Measurements from ENCODE around the gene SEC16A. TPM values are rescaled to one million over a fixed set of nuclear protein-coding genes. Genes with fewer than 3 reads are reported as not detected.
"Not testable (repeated sequence)": the region's sequence is repeated elsewhere in the genome, so short reads cannot be mapped to it uniquely, and the experiment has no call there.

The SEC16A gene
- total RNA-seq, 5 donors from 2014 or later (not counting 1 experiment from before 2014, with no cell fraction given): 76.3 to 99.0 (median 92.4) TPM

- Histone ChIP-seq H3K36me3 (ENCODE audit: control insufficient read depth in 2 of 2, extremely low read depth in 1 of 2, insufficient read depth in 1 of 2, low read length in 1 of 2) (peaks cover 11 to 51% of the 10 kb centered on the region in 2 donors), H3K4me3 (ENCODE audit: control insufficient read depth in 1 of 2, extremely low read depth in 1 of 2, low read length in 1 of 2) (peak overlapping the region; percentile 74 to 83), H3K27ac (ENCODE audit: low read length) (peak overlapping the region; percentile 45), H3K4me1 (ENCODE audit: control insufficient read depth in 1 of 2, extremely low read depth in 1 of 2, insufficient read depth in 2 of 2, low read length in 2 of 2) (peaks cover 11 to 54% of the 10 kb centered on the region in 2 experiments), H3K27me3 (replicated peaks in 1 of 2; ENCODE audit: control insufficient read depth in 2 of 2, extremely low read depth in 1 of 2, insufficient read depth in 2 of 2, low read length in 1 of 2) (no peaks in the 10 kb centered on the region), H3K9me3 (no peaks in the 10 kb centered on the region)
- Mint-ChIP-seq H3K27ac (peak overlapping the region; percentile 87 to 89), H3K4me1 (peaks cover 41 to 54% (median 52%) of the 10 kb centered on the region in 3 donors), H3K36me3 (peaks cover 27% of the 10 kb centered on the region), H3K27me3 (no peaks in the 10 kb centered on the region), H3K9me3 (no peaks in the 10 kb centered on the region), H3K4me3 (peak overlapping the region; percentile 87 to 90 (median 89))
- peak in 11 of 35 experiments; percentile 16 to 52 (median 26) for DNase-seq
- ChIA-PET POLR2A (interaction anchor here in 1 of 2 donors (0.6 to 0.7 kb wide), 2 partner anchors 68 to 462 kb away, joined by 3 to 6 read pairs; no protein-coding TSS in a partner anchor), CTCF (interaction anchor here in 1 of 2 donors (1.2 kb wide), 1 partner anchor 9 kb away, joined by 5 read pairs; the partner anchor contains the start of gene SNAPC4)
- 6% methylated on average over 68 of the region's 71 CpGs for WGBS (ENCODE audit: insufficient coverage)
- ATAC-seq (replicated peaks in 1 of 4): peak; percentile 32 to 54 (median 48)
Measured at GRCh38 chr9:136409557-136410455, 73.0 kb downstream of the SEC16A start.

- H3K4me1 Mint-ChIP-seq: peaks cover 58 to 70% (median 63%) of the 10 kb centered on the region in 3 donors
- no peaks in the 10 kb centered on the region for H3K27me3 Mint-ChIP-seq
- H3K27me3 ChIP-seq (replicated peaks in 1 of 2; ENCODE audit: control insufficient read depth in 2 of 2, extremely low read depth in 1 of 2, insufficient read depth in 2 of 2, low read length in 1 of 2): no peaks in the 10 kb centered on the region
- peak overlapping the region in 2 of 3 donors; percentile 21 to 48 for H3K4me3 Mint-ChIP-seq
- peaks cover 11 to 35% of the 10 kb centered on the region in 2 donors for H3K36me3 ChIP-seq (ENCODE audit: control insufficient read depth in 2 of 2, extremely low read depth in 1 of 2, insufficient read depth in 1 of 2, low read length in 1 of 2)
- no peak for ATAC-seq (replicated peaks in 1 of 4)
- no peak overlapping the region for H3K27ac Mint-ChIP-seq
- H3K27ac ChIP-seq (ENCODE audit: low read length): no peak overlapping the region
- ChIA-PET POLR2A (interaction anchor here in 1 of 2 donors (0.5 kb wide), 1 partner anchor 145 kb away, joined by 3 read pairs; no protein-coding TSS in a partner anchor), CTCF (no interaction called here)
- H3K9me3 ChIP-seq: no peaks in the 10 kb centered on the region
- peaks cover 20 to 73% of the 10 kb centered on the region in 2 experiments for H3K4me1 ChIP-seq (ENCODE audit: control insufficient read depth in 1 of 2, extremely low read depth in 1 of 2, insufficient read depth in 2 of 2, low read length in 2 of 2)
- no peak for DNase-seq
- no CpG with 5 or more reads among the region's 7 CpGs for WGBS (ENCODE audit: insufficient coverage)
- H3K4me3 ChIP-seq (ENCODE audit: control insufficient read depth in 1 of 2, extremely low read depth in 1 of 2, low read length in 1 of 2): no peak overlapping the region
- peaks cover 18% of the 10 kb centered on the region for H3K36me3 Mint-ChIP-seq
- no peaks in the 10 kb centered on the region for H3K9me3 Mint-ChIP-seq
Measured at GRCh38 chr9:136407911-136408310, 74.9 kb downstream of the SEC16A start.

- H3K27me3 ChIP-seq (replicated peaks in 1 of 2; ENCODE audit: control insufficient read depth in 2 of 2, extremely low read depth in 1 of 2, insufficient read depth in 2 of 2, low read length in 1 of 2); ATAC-seq (replicated peaks in 1 of 4); H3K9me3 ChIP-seq; H3K27ac ChIP-seq (ENCODE audit: low read length); POLR2A ChIA-PET; DNase-seq; H3K27me3 Mint-ChIP-seq; H3K9me3 Mint-ChIP-seq; CTCF ChIA-PET; H3K4me3 ChIP-seq (ENCODE audit: control insufficient read depth in 1 of 2, extremely low read depth in 1 of 2, low read length in 1 of 2): not testable (repeated sequence)
- Mint-ChIP-seq H3K36me3 (peaks cover 16% of the 10 kb centered on the region), H3K4me1 (peaks cover 58 to 73% (median 62%) of the 10 kb centered on the region in 3 donors), H3K4me3 (peak overlapping the region in 1 of 3 donors; percentile 37), H3K27ac (peak overlapping the region in 1 of 2 donors; percentile 36)
- Histone ChIP-seq H3K36me3 (ENCODE audit: control insufficient read depth in 2 of 2, extremely low read depth in 1 of 2, insufficient read depth in 1 of 2, low read length in 1 of 2) (peaks cover 11 to 33% of the 10 kb centered on the region in 2 donors), H3K4me1 (ENCODE audit: control insufficient read depth in 1 of 2, extremely low read depth in 1 of 2, insufficient read depth in 2 of 2, low read length in 2 of 2) (peaks cover 20 to 80% of the 10 kb centered on the region in 2 experiments)
- 97% methylated on average over 19 of the region's 28 CpGs for WGBS (ENCODE audit: insufficient coverage)
Measured at GRCh38 chr9:136407061-136407460, 75.8 kb downstream of the SEC16A start.

GRCh38 chr9:136405904-136406303, 76.9 kb downstream of the SEC16A start:
- H3K27me3 Mint-ChIP-seq; CTCF ChIA-PET; POLR2A ChIA-PET; DNase-seq; H3K27ac ChIP-seq (ENCODE audit: low read length); H3K9me3 ChIP-seq; H3K27me3 ChIP-seq (replicated peaks in 1 of 2; ENCODE audit: control insufficient read depth in 2 of 2, extremely low read depth in 1 of 2, insufficient read depth in 2 of 2, low read length in 1 of 2); H3K4me3 ChIP-seq (ENCODE audit: control insufficient read depth in 1 of 2, extremely low read depth in 1 of 2, low read length in 1 of 2); ATAC-seq (replicated peaks in 1 of 4); H3K9me3 Mint-ChIP-seq: not testable (repeated sequence)
- peaks cover 11 to 31% of the 10 kb centered on the region in 2 donors for H3K36me3 ChIP-seq (ENCODE audit: control insufficient read depth in 2 of 2, extremely low read depth in 1 of 2, insufficient read depth in 1 of 2, low read length in 1 of 2)
- Mint-ChIP-seq H3K4me3 (peak overlapping the region in 1 of 3 donors; percentile 77), H3K36me3 (peaks cover 16% of the 10 kb centered on the region), H3K4me1 (peaks cover 50 to 68% (median 50%) of the 10 kb centered on the region in 3 donors), H3K27ac (peak overlapping the region; percentile 34 to 61)
- whole genome bisulfite sequencing (ENCODE audit: insufficient coverage): 87% methylated on average over 7 of the region's 10 CpGs
- H3K4me1 ChIP-seq (ENCODE audit: control insufficient read depth in 1 of 2, extremely low read depth in 1 of 2, insufficient read depth in 2 of 2, low read length in 2 of 2): peaks cover 12 to 78% of the 10 kb centered on the region in 2 experiments

DNA sequence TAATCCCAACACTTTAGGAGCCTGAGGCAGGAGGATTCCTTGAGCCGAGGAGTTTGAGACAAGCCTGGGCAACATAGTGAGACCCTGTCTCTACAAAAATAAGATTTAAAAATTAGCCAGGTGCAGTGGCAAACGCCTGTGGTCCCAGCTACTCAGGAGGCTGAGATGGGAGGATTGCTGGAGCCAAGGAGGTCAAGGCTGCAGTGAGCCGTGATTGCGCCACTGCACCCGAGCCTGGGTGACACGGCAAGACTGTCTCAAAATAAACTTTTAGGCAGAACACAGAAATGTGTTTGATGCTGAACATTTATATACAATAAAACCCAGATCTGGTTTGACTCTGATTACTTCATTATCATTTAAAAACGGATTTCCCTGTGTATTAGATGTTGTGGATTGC, 77.4 kb downstream of the SEC16A start:
- ATAC-seq (replicated peaks in 1 of 4): no peak

DNA sequence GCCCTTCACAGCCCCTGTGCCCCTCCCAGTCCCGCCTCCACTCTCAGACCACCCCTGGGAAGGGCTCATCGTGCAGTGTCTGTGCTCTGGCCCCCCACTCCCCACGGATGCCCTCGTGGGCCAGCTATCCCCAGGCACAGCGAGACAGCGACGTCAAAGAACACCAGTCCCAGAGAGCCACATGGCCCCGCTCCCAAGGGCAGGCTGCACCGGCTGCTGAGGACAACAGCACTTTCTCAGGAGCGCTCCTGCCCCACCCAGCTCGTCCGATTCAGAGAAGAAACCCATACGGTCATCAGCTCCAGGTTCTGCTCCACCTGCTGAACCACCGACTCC, 78.1 kb downstream of the SEC16A start:
- Mint-ChIP-seq H3K4me1 (peaks cover 51 to 70% (median 51%) of the 10 kb centered on the region in 3 donors), H3K9me3 (no peaks in the 10 kb centered on the region), H3K27me3 (no peaks in the 10 kb centered on the region), H3K4me3 (peak overlapping the region in 2 of 3 donors; percentile 24 to 77), H3K36me3 (peaks cover 16% of the 10 kb centered on the region), H3K27ac (peak overlapping the region; percentile 88 to 93)
- 52% methylated on average over 12 of the region's 14 CpGs for WGBS (ENCODE audit: insufficient coverage)
- H3K27me3 ChIP-seq (replicated peaks in 1 of 2; ENCODE audit: control insufficient read depth in 2 of 2, extremely low read depth in 1 of 2, insufficient read depth in 2 of 2, low read length in 1 of 2): no peaks in the 10 kb centered on the region
- DNase-seq (no peak), ATAC-seq (replicated peaks in 1 of 4) (no peak)
- peak overlapping the region in 1 of 2 donors; percentile 12 for H3K4me3 ChIP-seq (ENCODE audit: control insufficient read depth in 1 of 2, extremely low read depth in 1 of 2, low read length in 1 of 2)
- H3K4me1 ChIP-seq (ENCODE audit: control insufficient read depth in 1 of 2, extremely low read depth in 1 of 2, insufficient read depth in 2 of 2, low read length in 2 of 2): peaks cover 15 to 79% of the 10 kb centered on the region in 2 experiments
- ChIA-PET POLR2A (no interaction called here), CTCF (no interaction called here)
- peak overlapping the region; percentile 82 for H3K27ac ChIP-seq (ENCODE audit: low read length)
- peaks cover 11 to 31% of the 10 kb centered on the region in 2 donors for H3K36me3 ChIP-seq (ENCODE audit: control insufficient read depth in 2 of 2, extremely low read depth in 1 of 2, insufficient read depth in 1 of 2, low read length in 1 of 2)
- no peaks in the 10 kb centered on the region for H3K9me3 ChIP-seq

More for the DNA sequence above, 77.4 kb downstream of the SEC16A start:
- Histone ChIP-seq H3K4me1 (ENCODE audit: control insufficient read depth in 1 of 2, extremely low read depth in 1 of 2, insufficient read depth in 2 of 2, low read length in 2 of 2) (peaks cover 15 to 79% of the 10 kb centered on the region in 2 experiments), H3K9me3 (no peaks in the 10 kb centered on the region), H3K36me3 (ENCODE audit: control insufficient read depth in 2 of 2, extremely low read depth in 1 of 2, insufficient read depth in 1 of 2, low read length in 1 of 2) (peaks cover 11 to 31% of the 10 kb centered on the region in 2 donors), H3K4me3 (ENCODE audit: control insufficient read depth in 1 of 2, extremely low read depth in 1 of 2, low read length in 1 of 2) (no peak overlapping the region), H3K27me3 (replicated peaks in 1 of 2; ENCODE audit: control insufficient read depth in 2 of 2, extremely low read depth in 1 of 2, insufficient read depth in 2 of 2, low read length in 1 of 2) (no peaks in the 10 kb centered on the region), H3K27ac (ENCODE audit: low read length) (peak overlapping the region; percentile 82)
- Mint-ChIP-seq H3K4me3 (peak overlapping the region in 1 of 3 donors; percentile 77), H3K4me1 (peaks cover 52 to 70% (median 53%) of the 10 kb centered on the region in 3 donors), H3K9me3 (no peaks in the 10 kb centered on the region), H3K27ac (peak overlapping the region; percentile 34 to 93), H3K36me3 (peaks cover 16% of the 10 kb centered on the region), H3K27me3 (no peaks in the 10 kb centered on the region)
- ChIA-PET POLR2A (no interaction called here), CTCF (no interaction called here)
- WGBS (ENCODE audit: insufficient coverage): no CpG with 5 or more reads among the region's 7 CpGs
- no peak for DNase-seq
